Stimulated activated CD4-positive, alpha-beta T cell treated with anti-CD3 and anti-CD28 coated beads, Interleukin-2, amount 100 ng/mL, for 4 hours (primary cell): ENCODE measurements around the gene BAG3.
A peak's percentile ranks its signal among the peaks of the same experiment; 100 is the strongest.
"Not testable (repeated sequence)": the region's sequence is repeated elsewhere in the genome, so short reads cannot be mapped to it uniquely, and the experiment has no call there.

Experiments
- DNase-seq: peaks from one replicate; pipeline ENCODE4 v3.0.0-alpha.2; 2020; ENCODE audit warnings: low read depth

BAG3 gene

GRCh38 chr10:119694608-119695007, 43.4 kb downstream of the BAG3 start:
- DNase-seq: no peak

GRCh38 chr10:119700321-119700954, 49.3 kb downstream of the BAG3 start:
- DNase-seq: no peak

- DNase-seq: no peak
Measured at GRCh38 chr10:119701861-119702260, 50.7 kb downstream of the BAG3 start.

GRCh38 chr10:119702583-119702982, 51.4 kb downstream of the BAG3 start:
- DNase-seq: no peak

- DNase-seq: no peak
Measured at GRCh38 chr10:119703903-119704508, 52.8 kb downstream of the BAG3 start.

GRCh38 chr10:119705434-119705831, 54.3 kb downstream of the BAG3 start:
- DNase-seq: no peak

- no peak for DNase-seq
Measured at GRCh38 chr10:119706521-119707278, 55.5 kb downstream of the BAG3 start.

- not testable (repeated sequence) for DNase-seq
Measured at GRCh38 chr10:119707331-119707730, 56.2 kb downstream of the BAG3 start.

- not testable (repeated sequence) for DNase-seq
Measured at GRCh38 chr10:119710935-119711334, 59.8 kb downstream of the BAG3 start.

GRCh38 chr10:119713744-119714483, 62.7 kb downstream of the BAG3 start:
- DNase-seq: no peak

- no peak for DNase-seq
Measured at GRCh38 chr10:119714484-119714816, 63.3 kb downstream of the BAG3 start.

GRCh38 chr10:119715628-119716505, 64.7 kb downstream of the BAG3 start:
- no peak for DNase-seq

- DNase-seq: no peak
Measured at GRCh38 chr10:119723161-119723560, 72.0 kb downstream of the BAG3 start.

- no peak for DNase-seq
Measured at GRCh38 chr10:119723624-119724023, 72.4 kb downstream of the BAG3 start.

- no peak for DNase-seq
Measured at GRCh38 chr10:119724593-119725516, 73.7 kb downstream of the BAG3 start.

GRCh38 chr10:119725517-119725827, 74.3 kb downstream of the BAG3 start:
- no peak for DNase-seq

GRCh38 chr10:119725828-119726675, 74.9 kb downstream of the BAG3 start, which contains the start of gene INPP5F:
Gene INPP5F, plus strand, starts transcription at chr10:119726050. Its CDS starts 213 bp downstream, at chr10:119726263.
- peak; percentile 99 for DNase-seq

GRCh38 chr10:119726676-119727261, 75.6 kb downstream of the BAG3 start:
- no peak for DNase-seq
